Skeletal muscle cell (primary cell): ENCODE results near the gene SRP9.
A peak's percentile ranks its signal among the peaks of the same experiment; 100 is the strongest.
"Not testable (repeated sequence)": the region's sequence is repeated elsewhere in the genome, so short reads cannot be mapped to it uniquely, and the experiment has no call there.

Experiments
- DNase-seq: peaks from one replicate; pipeline ENCODE4 v3.0.0-alpha.2; 2010; ENCODE audit warnings: low read depth
- H3K4me3 ChIP-seq: 2 replicates; pipeline ENCODE4 v1.5.1; 2011; ENCODE audit warnings: low read depth, mild to moderate bottlenecking, control low read depth, low read length, moderate library complexity

Gene SRP9

GRCh38 chr1:225828706-225829345 lies 51.2 kb downstream of the SRP9 start:
- no peak overlapping the region for H3K4me3 ChIP-seq
- DNase-seq, result no peak

DNA sequence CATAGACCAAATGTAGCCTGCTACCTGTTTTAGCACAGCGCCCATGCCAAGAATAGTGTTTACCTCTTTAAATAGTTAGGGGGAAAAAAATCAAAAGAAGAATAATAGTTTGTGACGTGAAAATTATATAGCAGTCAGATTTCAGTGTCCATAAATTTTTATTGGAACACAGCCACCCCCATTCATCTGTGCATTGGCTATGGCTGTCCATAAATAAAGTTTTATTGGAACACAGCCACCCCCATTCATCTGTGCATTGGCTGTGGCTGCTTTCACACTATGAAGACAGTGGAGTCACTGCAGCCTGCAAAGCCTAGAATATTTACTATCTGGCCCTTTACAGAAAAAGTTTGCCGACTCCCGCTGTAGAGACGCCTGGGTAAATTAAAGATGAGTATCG lies 53.2 kb downstream of the SRP9 start:
- no peak for DNase-seq

DNA sequence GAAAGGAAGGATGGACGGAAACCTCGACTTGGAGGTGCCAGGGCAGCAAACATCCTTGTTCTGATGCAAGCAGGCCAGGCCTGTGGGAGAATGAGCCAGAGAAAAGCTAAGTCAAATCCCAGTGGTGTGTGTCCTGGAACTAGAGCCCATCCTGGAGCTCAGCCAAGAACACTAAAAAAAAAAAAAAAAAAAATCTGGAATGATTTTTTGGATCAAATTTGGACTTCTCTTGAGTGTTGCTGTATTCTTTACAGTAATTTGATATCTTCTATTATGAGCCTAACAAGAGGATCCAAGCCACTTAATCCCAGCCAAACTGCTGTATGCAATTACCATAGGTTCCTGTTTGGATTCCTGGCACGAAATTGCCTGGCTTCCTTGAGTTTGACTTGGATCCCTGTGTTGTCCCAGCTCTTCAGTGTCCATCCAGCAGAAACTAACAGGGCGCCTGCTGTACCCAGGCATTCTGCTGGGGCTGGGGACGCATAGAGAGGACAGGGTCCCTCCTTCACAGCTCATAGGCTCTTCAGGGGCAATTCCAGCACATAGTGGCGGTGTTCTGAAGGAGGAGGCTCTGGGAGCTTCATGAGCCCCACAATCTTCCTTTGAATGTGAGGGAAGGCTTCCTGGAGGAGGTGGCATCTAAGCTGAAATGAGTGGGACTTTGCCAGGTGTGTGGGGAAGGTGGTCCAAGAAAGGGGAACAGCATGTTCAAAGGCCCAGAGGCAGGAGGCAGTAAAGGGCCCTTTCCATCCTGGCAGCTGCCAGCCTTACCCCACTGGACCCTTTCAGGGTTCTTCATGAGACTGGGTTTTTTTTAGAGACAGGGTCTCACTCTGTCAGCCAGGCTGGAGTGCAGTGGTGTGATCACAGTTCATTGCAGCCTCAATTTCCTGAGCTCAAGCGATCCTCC lies 57.0 kb downstream of the SRP9 start:
- no peak overlapping the region for H3K4me3 ChIP-seq
- DNase-seq, result peak; percentile 68

More for the DNA sequence above, 53.2 kb downstream of the SRP9 start:
- no peak overlapping the region for H3K4me3 ChIP-seq

GRCh38 chr1:225835856-225836255 lies 58.2 kb downstream of the SRP9 start:
- no peak overlapping the region for H3K4me3 ChIP-seq
- no peak for DNase-seq

DNA sequence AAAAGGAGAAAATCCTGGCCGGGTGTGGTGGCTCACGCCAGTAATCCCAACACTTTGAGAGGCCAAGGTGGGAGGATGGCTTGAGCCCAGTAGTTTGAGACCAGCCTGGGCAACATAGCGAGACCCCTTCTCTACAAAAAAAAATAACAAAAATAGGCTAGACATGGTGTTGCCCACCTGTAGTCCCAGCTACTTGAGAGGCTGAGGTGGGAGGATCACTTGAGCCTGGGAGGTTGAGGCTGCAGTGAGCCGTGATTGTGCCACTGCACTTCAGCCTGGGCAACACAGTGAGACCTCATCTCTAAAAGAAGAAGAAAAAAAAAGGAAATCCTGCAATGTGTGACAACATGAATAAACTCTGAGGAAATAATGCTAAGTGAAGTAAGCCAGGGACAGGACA lies 58.7 kb downstream of the SRP9 start:
- DNase-seq, H3K4me3 ChIP-seq: not testable (repeated sequence)

- no peak overlapping the region for H3K4me3 ChIP-seq
- no peak for DNase-seq
Observed at GRCh38 chr1:225838793-225839192, 61.2 kb downstream of the SRP9 start.
